ENCODE results near the gene ZNF761. TPM values are rescaled to one million over a fixed set of nuclear protein-coding genes. Genes with fewer than 3 reads are reported as not detected.

ZNF761 gene
- total and polyA plus RNA-seq, 2 of the 13 experiments (the other 11 are each of a cell fraction or from before 2014, with no cell fraction given), result 11.6 to 16.2 TPM

DNA sequence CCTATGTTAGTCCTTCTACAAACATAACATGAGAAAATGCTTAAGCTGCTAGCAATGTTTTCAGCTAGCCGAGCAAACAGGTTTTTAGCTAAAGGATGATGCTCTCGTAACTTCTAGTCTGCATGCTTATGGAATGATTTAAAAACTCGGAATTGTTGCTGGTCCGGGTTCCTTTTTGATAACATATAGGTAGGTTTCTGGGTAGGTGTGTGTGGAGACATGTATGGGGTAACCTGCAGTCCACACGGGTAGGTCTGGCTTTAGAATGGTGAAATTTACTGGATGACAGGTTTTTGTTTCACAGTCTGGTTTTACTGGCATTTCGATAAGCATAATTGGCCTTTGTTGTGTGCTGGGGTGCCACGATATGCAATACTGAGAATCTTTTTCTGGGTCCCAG is 40.1 kb downstream of the ZNF761 start:
- no TSS peak for BruUV-seq (replicated peaks)
- in situ Hi-C loops (cut with HindIII; ENCODE audit: extremely low pct_ligation_motif_present, low pct_unique_long_range_greater_than_20kb) (no loop called here), intact Hi-C loops (cut with micrococcal nuclease; ENCODE audit: unreplicated experiment) (no loop called here)
- DNase-seq (ENCODE audit: low spot score), result no peak
- FAIRE-seq, result no peak
- Histone ChIP-seq H3K4me3 (replicated peaks in 1 of 3; ENCODE audit: insufficient read depth in 1 of 3, low read depth in 2 of 3, low read length in 3 of 3) (no peak overlapping the region), H3K9ac (ENCODE audit: insufficient read depth, low read depth, low read length) (no peak overlapping the region), H3K4me2 (ENCODE audit: low read depth, low read length) (no peak overlapping the region), H3K9me3 (ENCODE audit: low read length) (no peaks in the 10 kb centered on the region), H3K36me3 (replicated peaks in 1 of 2; ENCODE audit: control insufficient read depth in 1 of 2, insufficient read depth in 2 of 2, low read length in 2 of 2) (peaks cover 0 to 2% of the 10 kb centered on the region in 2 experiments; a peak in 3 of 5 replicates), H3K27ac (ENCODE audit: extremely low read length, insufficient read depth, low read length) (no peak overlapping the region), H3K27me3 (ENCODE audit: control insufficient read depth in 1 of 2, insufficient read depth in 2 of 2, low read length in 2 of 2) (no peaks in the 10 kb centered on the region; a peak in 1 of 5 replicates), H3K79me2 (ENCODE audit: insufficient read depth, low read length) (peaks cover 19% of the 10 kb centered on the region), H3K4me1 (ENCODE audit: insufficient read depth, low read length) (peaks cover 30% of the 10 kb centered on the region), H2AFZ (ENCODE audit: low read length) (no peak overlapping the region), H4K20me1 (ENCODE audit: insufficient read depth, low read length) (no peaks in the 10 kb centered on the region)
- ChIA-PET POLR2A (no interaction called here), CTCF (ENCODE audit: low intra/inter-chr PET ratio, low total read pairs) (no interaction called here)
- WGBS (ENCODE audit: low lambda C conversion rate), result 98% methylated on average over 7 of the region's 7 CpGs
- no peak for ATAC-seq
- TF ChIP-seq TOE1 (CRISPR knock-in tag; IDR thresholded peaks at IDR 0.05) (no peak), GTF3A (CRISPR knock-in tag; conservative IDR thresholded peaks at IDR 0.05) (no peak), ATF7 (IDR thresholded peaks at IDR 0.05) (no peak), ATF7 (CRISPR knock-in tag; IDR thresholded peaks at IDR 0.05) (no peak), ZNF136 (CRISPR knock-in tag; IDR thresholded peaks at IDR 0.05; ENCODE audit: low read depth) (no peak), HDAC2 (CRISPR knock-in tag; IDR thresholded peaks at IDR 0.05) (no peak)
- TF ChIP-seq, protein P1, sequence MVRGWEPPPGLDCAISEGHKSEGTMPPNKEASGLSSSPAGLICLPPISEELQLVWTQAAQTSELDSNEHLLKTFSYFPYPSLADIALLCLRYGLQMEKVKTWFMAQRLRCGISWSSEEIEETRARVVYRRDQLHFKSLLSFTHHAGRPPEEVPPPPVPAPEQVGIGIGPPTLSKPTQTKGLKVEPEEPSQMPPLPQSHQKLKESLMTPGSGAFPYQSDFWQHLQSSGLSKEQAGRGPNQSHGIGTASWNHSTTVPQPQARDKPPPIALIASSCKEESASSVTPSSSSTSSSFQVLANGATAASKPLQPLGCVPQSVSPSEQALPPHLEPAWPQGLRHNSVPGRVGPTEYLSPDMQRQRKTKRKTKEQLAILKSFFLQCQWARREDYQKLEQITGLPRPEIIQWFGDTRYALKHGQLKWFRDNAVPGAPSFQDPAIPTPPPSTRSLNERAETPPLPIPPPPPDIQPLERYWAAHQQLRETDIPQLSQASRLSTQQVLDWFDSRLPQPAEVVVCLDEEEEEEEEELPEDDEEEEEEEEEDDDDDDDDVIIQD (CRISPR knock-in tag; IDR thresholded peaks at IDR 0.05; ENCODE audit: low read depth), result no peak
- TF ChIP-seq, protein P2, sequence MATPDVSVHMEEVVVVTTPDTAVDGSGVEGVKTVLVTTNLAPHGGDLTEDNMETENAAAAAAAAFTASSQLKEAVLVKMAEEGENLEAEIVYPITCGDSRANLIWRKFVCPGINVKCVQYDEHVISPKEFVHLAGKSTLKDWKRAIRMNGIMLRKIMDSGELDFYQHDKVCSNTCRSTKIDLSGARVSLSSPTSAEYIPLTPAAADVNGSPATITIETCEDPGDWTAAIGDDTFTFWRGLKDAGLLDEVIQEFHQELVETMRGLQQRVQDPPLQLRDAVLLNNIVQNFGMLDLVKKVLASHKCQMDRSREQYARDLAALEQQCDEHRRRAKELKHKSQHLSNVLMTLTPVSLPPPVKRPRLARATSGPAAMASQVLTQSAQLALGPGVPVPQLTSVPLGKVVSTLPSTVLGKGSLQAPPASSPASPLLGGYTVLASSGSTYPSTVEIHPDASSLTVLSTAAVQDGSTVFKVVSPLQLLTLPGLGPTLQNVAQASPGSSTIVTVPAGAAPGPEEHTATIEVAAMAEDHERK (CRISPR knock-in tag; IDR thresholded peaks at IDR 0.05; ENCODE audit: low read depth), result no peak
- TF ChIP-seq, protein P3, sequence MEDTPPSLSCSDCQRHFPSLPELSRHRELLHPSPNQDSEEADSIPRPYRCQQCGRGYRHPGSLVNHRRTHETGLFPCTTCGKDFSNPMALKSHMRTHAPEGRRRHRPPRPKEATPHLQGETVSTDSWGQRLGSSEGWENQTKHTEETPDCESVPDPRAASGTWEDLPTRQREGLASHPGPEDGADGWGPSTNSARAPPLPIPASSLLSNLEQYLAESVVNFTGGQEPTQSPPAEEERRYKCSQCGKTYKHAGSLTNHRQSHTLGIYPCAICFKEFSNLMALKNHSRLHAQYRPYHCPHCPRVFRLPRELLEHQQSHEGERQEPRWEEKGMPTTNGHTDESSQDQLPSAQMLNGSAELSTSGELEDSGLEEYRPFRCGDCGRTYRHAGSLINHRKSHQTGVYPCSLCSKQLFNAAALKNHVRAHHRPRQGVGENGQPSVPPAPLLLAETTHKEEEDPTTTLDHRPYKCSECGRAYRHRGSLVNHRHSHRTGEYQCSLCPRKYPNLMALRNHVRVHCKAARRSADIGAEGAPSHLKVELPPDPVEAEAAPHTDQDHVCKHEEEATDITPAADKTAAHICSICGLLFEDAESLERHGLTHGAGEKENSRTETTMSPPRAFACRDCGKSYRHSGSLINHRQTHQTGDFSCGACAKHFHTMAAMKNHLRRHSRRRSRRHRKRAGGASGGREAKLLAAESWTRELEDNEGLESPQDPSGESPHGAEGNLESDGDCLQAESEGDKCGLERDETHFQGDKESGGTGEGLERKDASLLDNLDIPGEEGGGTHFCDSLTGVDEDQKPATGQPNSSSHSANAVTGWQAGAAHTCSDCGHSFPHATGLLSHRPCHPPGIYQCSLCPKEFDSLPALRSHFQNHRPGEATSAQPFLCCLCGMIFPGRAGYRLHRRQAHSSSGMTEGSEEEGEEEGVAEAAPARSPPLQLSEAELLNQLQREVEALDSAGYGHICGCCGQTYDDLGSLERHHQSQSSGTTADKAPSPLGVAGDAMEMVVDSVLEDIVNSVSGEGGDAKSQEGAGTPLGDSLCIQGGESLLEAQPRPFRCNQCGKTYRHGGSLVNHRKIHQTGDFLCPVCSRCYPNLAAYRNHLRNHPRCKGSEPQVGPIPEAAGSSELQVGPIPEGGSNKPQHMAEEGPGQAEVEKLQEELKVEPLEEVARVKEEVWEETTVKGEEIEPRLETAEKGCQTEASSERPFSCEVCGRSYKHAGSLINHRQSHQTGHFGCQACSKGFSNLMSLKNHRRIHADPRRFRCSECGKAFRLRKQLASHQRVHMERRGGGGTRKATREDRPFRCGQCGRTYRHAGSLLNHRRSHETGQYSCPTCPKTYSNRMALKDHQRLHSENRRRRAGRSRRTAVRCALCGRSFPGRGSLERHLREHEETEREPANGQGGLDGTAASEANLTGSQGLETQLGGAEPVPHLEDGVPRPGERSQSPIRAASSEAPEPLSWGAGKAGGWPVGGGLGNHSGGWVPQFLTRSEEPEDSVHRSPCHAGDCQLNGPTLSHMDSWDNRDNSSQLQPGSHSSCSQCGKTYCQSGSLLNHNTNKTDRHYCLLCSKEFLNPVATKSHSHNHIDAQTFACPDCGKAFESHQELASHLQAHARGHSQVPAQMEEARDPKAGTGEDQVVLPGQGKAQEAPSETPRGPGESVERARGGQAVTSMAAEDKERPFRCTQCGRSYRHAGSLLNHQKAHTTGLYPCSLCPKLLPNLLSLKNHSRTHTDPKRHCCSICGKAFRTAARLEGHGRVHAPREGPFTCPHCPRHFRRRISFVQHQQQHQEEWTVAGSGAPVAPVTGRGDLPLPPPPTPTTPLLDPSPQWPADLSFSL (CRISPR knock-in tag; IDR thresholded peaks at IDR 0.05), result no peak
- TF ChIP-seq, protein P4, sequence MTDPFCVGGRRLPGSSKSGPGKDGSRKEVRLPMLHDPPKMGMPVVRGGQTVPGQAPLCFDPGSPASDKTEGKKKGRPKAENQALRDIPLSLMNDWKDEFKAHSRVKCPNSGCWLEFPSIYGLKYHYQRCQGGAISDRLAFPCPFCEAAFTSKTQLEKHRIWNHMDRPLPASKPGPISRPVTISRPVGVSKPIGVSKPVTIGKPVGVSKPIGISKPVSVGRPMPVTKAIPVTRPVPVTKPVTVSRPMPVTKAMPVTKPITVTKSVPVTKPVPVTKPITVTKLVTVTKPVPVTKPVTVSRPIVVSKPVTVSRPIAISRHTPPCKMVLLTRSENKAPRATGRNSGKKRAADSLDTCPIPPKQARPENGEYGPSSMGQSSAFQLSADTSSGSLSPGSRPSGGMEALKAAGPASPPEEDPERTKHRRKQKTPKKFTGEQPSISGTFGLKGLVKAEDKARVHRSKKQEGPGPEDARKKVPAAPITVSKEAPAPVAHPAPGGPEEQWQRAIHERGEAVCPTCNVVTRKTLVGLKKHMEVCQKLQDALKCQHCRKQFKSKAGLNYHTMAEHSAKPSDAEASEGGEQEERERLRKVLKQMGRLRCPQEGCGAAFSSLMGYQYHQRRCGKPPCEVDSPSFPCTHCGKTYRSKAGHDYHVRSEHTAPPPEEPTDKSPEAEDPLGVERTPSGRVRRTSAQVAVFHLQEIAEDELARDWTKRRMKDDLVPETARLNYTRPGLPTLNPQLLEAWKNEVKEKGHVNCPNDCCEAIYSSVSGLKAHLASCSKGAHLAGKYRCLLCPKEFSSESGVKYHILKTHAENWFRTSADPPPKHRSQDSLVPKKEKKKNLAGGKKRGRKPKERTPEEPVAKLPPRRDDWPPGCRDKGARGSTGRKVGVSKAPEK (CRISPR knock-in tag; IDR thresholded peaks at IDR 0.05; ENCODE audit: borderline replicate concordance), result no peak
- TF ChIP-seq, protein P5, sequence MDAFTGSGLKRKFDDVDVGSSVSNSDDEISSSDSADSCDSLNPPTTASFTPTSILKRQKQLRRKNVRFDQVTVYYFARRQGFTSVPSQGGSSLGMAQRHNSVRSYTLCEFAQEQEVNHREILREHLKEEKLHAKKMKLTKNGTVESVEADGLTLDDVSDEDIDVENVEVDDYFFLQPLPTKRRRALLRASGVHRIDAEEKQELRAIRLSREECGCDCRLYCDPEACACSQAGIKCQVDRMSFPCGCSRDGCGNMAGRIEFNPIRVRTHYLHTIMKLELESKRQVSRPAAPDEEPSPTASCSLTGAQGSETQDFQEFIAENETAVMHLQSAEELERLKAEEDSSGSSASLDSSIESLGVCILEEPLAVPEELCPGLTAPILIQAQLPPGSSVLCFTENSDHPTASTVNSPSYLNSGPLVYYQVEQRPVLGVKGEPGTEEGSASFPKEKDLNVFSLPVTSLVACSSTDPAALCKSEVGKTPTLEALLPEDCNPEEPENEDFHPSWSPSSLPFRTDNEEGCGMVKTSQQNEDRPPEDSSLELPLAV (CRISPR knock-in tag; conservative IDR thresholded peaks at IDR 0.05; ENCODE audit: low read depth), result no peak

Measured in HepG2 (cell line).